Panc1 (cell line): ENCODE measurements around the gene SNX10.

Experiments used
- CTCF ChIP-seq: fragments of 450-650 bp; IDR thresholded peaks from 2 replicates; pipeline ENCODE4 v1.5.1; 2017; ENCODE audit warnings: mild to moderate bottlenecking
- SIN3A ChIP-seq: IDR thresholded peaks from 2 replicates; pipeline ENCODE4 v1.6.1; 2012; ENCODE audit warnings: low read depth, mild to moderate bottlenecking, low read length, moderate library complexity, borderline replicate concordance; ENCODE audit not compliant: insufficient read depth

GRCh38 chr7:26345837-26346236, 54.2 kb downstream of the SNX10 start:
- TF ChIP-seq CTCF, result no peak
- TF ChIP-seq SIN3A, result no peak
